Suprapubic skin (tissue), 4 donors: Measurements from ENCODE around the gene ANKRD11. TPM values are rescaled to one million over a fixed set of nuclear protein-coding genes. Genes with fewer than 3 reads are reported as not detected.
A peak's percentile ranks its signal among the peaks of the same experiment; 100 is the strongest.
"Not testable (repeated sequence)": the region's sequence is repeated elsewhere in the genome, so short reads cannot be mapped to it uniquely, and the experiment has no call there.

Experiments used
- DNase-seq, 2 donors: peaks; one replicate each; pipeline ENCODE4 v3.0.0-alpha.2; 2019; ENCODE audit warnings: low spot score in 2 of 2
- H3K27ac ChIP-seq: fragments of 200-600 bp; sonication (generic); one replicate; pipeline ENCODE4 v1.5.1; 2019
- H3K27me3 ChIP-seq: fragments of 200-600 bp; sonication (generic); one replicate; pipeline ENCODE4 v1.5.1; 2019
- H3K36me3 ChIP-seq: fragments of 200-600 bp; sonication (generic); one replicate; pipeline ENCODE4 v1.5.1; 2019
- H3K4me1 ChIP-seq: fragments of 200-600 bp; sonication (generic); one replicate; pipeline ENCODE4 v1.5.1; 2019
- H3K4me3 ChIP-seq: fragments of 200-600 bp; sonication (generic); one replicate; pipeline ENCODE4 v1.5.1; 2019; ENCODE audit warnings: mild to moderate bottlenecking
- H3K9me3 ChIP-seq: fragments of 200-600 bp; sonication (generic); one replicate; pipeline ENCODE4 v1.5.1; 2019
- CTCF ChIP-seq, 2 donors: fragments of 200-600 bp in 1 of 2; fragments of 450-650 bp in 1 of 2; sonication (generic) in 1 of 2; IDR thresholded peaks; one replicate each; pipeline ENCODE4 v1.5.1; 2016 to 2019; ENCODE audit warnings: antibody characterized with exemption in 2 of 2, mild to moderate bottlenecking in 1 of 2, moderate library complexity in 1 of 2
- EP300 ChIP-seq: sonication (generic); formaldehyde crosslinking; IDR thresholded peaks from one replicate; pipeline ENCODE4 v1.6.1; 2017; ENCODE audit warnings: antibody characterized with exemption
- POLR2A ChIP-seq, 2 donors: fragments of 450-650 bp; IDR thresholded peaks; one replicate each; pipeline ENCODE4 v1.6.1; 2017; ENCODE audit warnings: antibody characterized with exemption in 2 of 2, mild to moderate bottlenecking in 2 of 2, moderate library complexity in 2 of 2
- POLR2AphosphoS5 ChIP-seq, 3 donors: sonication (generic); formaldehyde crosslinking; IDR thresholded peaks; one replicate each; pipeline ENCODE4 v1.6.1; 2017; ENCODE audit warnings: antibody characterized with exemption in 3 of 3
- WGBS: methylation state at CpG from one replicate; pipeline ENCODE4 v1.1.5; 2018; 5-methylcytosine and 5-hydroxymethylcytosine counted together
- total RNA-seq, 4 donors: library from RNA; depleted of rRNA; stranded (reverse); fragments of >200 nt; gene quantifications; one replicate each; pipeline ENCODE4 v1.1.0, GENCODE V29; 2016

The ANKRD11 gene
- total RNA-seq, 4 donors from 2014 or later, result 85.4 to 212 (median 127) TPM

- no peak overlapping the region for H3K27ac ChIP-seq
- no peaks in the 10 kb centered on the region for H3K9me3 ChIP-seq
- no peaks in the 10 kb centered on the region for H3K27me3 ChIP-seq
- no peak for DNase-seq
- no peak overlapping the region for H3K4me3 ChIP-seq
- TF ChIP-seq POLR2A (IDR thresholded peaks at IDR 0.05), result no peak
- no peak for TF ChIP-seq EP300
- no peak for TF ChIP-seq CTCF (IDR thresholded peaks at IDR 0.05)
- TF ChIP-seq POLR2AphosphoS5 (IDR thresholded peaks at IDR 0.05), result no peak
- H3K4me1 ChIP-seq, result peaks cover 53% of the 10 kb centered on the region
- 94% methylated on average over 1 of the region's 2 CpGs for WGBS
- H3K36me3 ChIP-seq, result no peaks in the 10 kb centered on the region
Observed at GRCh38 chr16:89455178-89455577, 35.2 kb downstream of the ANKRD11 start.

GRCh38 chr16:89454378-89455125, 35.8 kb downstream of the ANKRD11 start:
- not testable (repeated sequence) for H3K4me3 ChIP-seq, H3K36me3 ChIP-seq, H3K27me3 ChIP-seq, DNase-seq, H3K9me3 ChIP-seq
- WGBS, result 93% methylated on average over 2 of the region's 3 CpGs
- Histone ChIP-seq H3K27ac (peak overlapping the region; percentile 15), H3K4me1 (peaks cover 59% of the 10 kb centered on the region)

GRCh38 chr16:89453501-89454321, 36.6 kb downstream of the ANKRD11 start:
- Histone ChIP-seq H3K4me3 (no peak overlapping the region), H3K9me3 (no peaks in the 10 kb centered on the region), H3K27me3 (no peaks in the 10 kb centered on the region), H3K36me3 (no peaks in the 10 kb centered on the region), H3K4me1 (peaks cover 58% of the 10 kb centered on the region), H3K27ac (peak overlapping the region; percentile 15)
- TF ChIP-seq CTCF (IDR thresholded peaks at IDR 0.05) (no peak), POLR2AphosphoS5 (IDR thresholded peaks at IDR 0.05) (no peak), POLR2A (IDR thresholded peaks at IDR 0.05) (no peak), EP300 (no peak)
- WGBS, result 52% methylated on average over 10 of the region's 13 CpGs
- DNase-seq, result no peak

- Histone ChIP-seq H3K36me3 (no peaks in the 10 kb centered on the region), H3K27me3 (no peaks in the 10 kb centered on the region), H3K27ac (no peak overlapping the region), H3K4me1 (peaks cover 62% of the 10 kb centered on the region), H3K4me3 (no peak overlapping the region), H3K9me3 (no peaks in the 10 kb centered on the region)
- TF ChIP-seq CTCF (IDR thresholded peaks at IDR 0.05), result no peak
- no peak for TF ChIP-seq POLR2A (IDR thresholded peaks at IDR 0.05)
- TF ChIP-seq EP300, result no peak
- TF ChIP-seq POLR2AphosphoS5 (IDR thresholded peaks at IDR 0.05), result no peak
- 34% methylated on average over 7 of the region's 7 CpGs for WGBS
- no peak for DNase-seq
Observed at GRCh38 chr16:89452925-89453324, 37.4 kb downstream of the ANKRD11 start.

GRCh38 chr16:89452241-89452640, 38.1 kb downstream of the ANKRD11 start:
- Histone ChIP-seq H3K27ac (no peak overlapping the region), H3K9me3 (no peaks in the 10 kb centered on the region), H3K4me3 (no peak overlapping the region), H3K4me1 (peaks cover 66% of the 10 kb centered on the region), H3K36me3 (no peaks in the 10 kb centered on the region), H3K27me3 (no peaks in the 10 kb centered on the region)
- WGBS, result 75% methylated on average over 3 of the region's 4 CpGs
- DNase-seq, result no peak
- TF ChIP-seq CTCF (IDR thresholded peaks at IDR 0.05) (no peak), POLR2A (IDR thresholded peaks at IDR 0.05) (no peak), POLR2AphosphoS5 (IDR thresholded peaks at IDR 0.05) (no peak), EP300 (no peak)
